GM20000 (cell line): ENCODE data around the gene N4BP3.

Source experiments
- DNase-seq: peaks from one replicate; pipeline ENCODE4 v3.0.0; 2012; ENCODE audit warnings: low spot score
- CTCF ChIP-seq: IDR thresholded peaks from 2 replicates; pipeline ENCODE4 v1.5.1; 2012; ENCODE audit warnings: mild to moderate bottlenecking, control low read depth; ENCODE audit errors: extremely low read depth, missing control alignments

The N4BP3 gene

GRCh38 chr5:178103612-178104011 is 9.7 kb upstream of the N4BP3 start:
- no peak for TF ChIP-seq CTCF
- DNase-seq: no peak

- no peak for DNase-seq
- no peak for TF ChIP-seq CTCF
Observed at GRCh38 chr5:178104492-178104891, 8.8 kb upstream of the N4BP3 start.

- TF ChIP-seq CTCF: no peak
- no peak for DNase-seq
Observed at GRCh38 chr5:178106086-178106485, 7.2 kb upstream of the N4BP3 start.

- DNase-seq: no peak
- TF ChIP-seq CTCF: no peak
Observed at GRCh38 chr5:178106556-178107239, 6.6 kb upstream of the N4BP3 start.

GRCh38 chr5:178107756-178108310 is 5.5 kb upstream of the N4BP3 start:
- no peak for TF ChIP-seq CTCF
- no peak for DNase-seq

- DNase-seq: no peak
- TF ChIP-seq CTCF: no peak
Observed at GRCh38 chr5:178108446-178108845, 4.9 kb upstream of the N4BP3 start.

GRCh38 chr5:178108966-178109365 is 4.4 kb upstream of the N4BP3 start:
- no peak for DNase-seq
- TF ChIP-seq CTCF: no peak
